Smooth muscle cell (in vitro differentiated cells): Measurements from ENCODE around the gene ADAM11. TPM values are rescaled to one million over a fixed set of nuclear protein-coding genes. Genes with fewer than 3 reads are reported as not detected.

ENCODE experiments used
- DNase-seq: peaks from one replicate; lab custom pipeline; 2025; ENCODE audit not compliant: unreplicated experiment; lab: John Stamatoyannopoulos, UW
- H2AFZ ChIP-seq: fragments of 200-600 bp; sonication (generic); 2 replicates; pipeline ENCODE4 v1.6.0; 2016; ENCODE audit warnings: antibody characterized with exemption, low read depth, mild to moderate bottlenecking
- H3F3A ChIP-seq: fragments of 200-600 bp; sonication (generic); 2 replicates; pipeline ENCODE4 v1.6.0; 2017; ENCODE audit warnings: antibody characterized with exemption, low read depth
- H3K27ac ChIP-seq: fragments of 200-600 bp; sonication (generic); 2 replicates; pipeline ENCODE4 v1.5.1; 2016; ENCODE audit warnings: low read depth, mild to moderate bottlenecking
- H3K27me3 ChIP-seq: fragments of 200-600 bp; sonication (generic); 2 replicates; pipeline ENCODE4 v1.6.1; 2016; ENCODE audit warnings: low read depth, mild to moderate bottlenecking
- H3K36me3 ChIP-seq: fragments of 200-600 bp; sonication (generic); 2 replicates; pipeline ENCODE4 v1.5.1; 2016; ENCODE audit warnings: low read depth
- H3K4me1 ChIP-seq: fragments of 200-600 bp; sonication (generic); 2 replicates; pipeline ENCODE4 v1.5.1; 2016; ENCODE audit warnings: low read depth
- H3K4me2 ChIP-seq: fragments of 200-600 bp; sonication (generic); 2 replicates; pipeline ENCODE4 v1.6.0; 2016; ENCODE audit warnings: mild to moderate bottlenecking
- H3K4me3 ChIP-seq: fragments of 200-600 bp; sonication (generic); 2 replicates; pipeline ENCODE4 v1.5.1; 2016; ENCODE audit warnings: mild to moderate bottlenecking
- H3K79me2 ChIP-seq: fragments of 200-600 bp; sonication (generic); 2 replicates; pipeline ENCODE4 v1.6.0; 2016; ENCODE audit warnings: low read depth, mild to moderate bottlenecking
- H3K9ac ChIP-seq: fragments of 200-600 bp; sonication (generic); 2 replicates; pipeline ENCODE4 v1.6.0; 2016; ENCODE audit warnings: low read depth
- H3K9me3 ChIP-seq: fragments of 200-600 bp; sonication (generic); replicated peaks from 2 replicates; pipeline ENCODE4 v1.5.1; 2016; ENCODE audit warnings: low read depth
- H4K20me1 ChIP-seq: fragments of 200-600 bp; sonication (generic); 2 replicates; pipeline ENCODE4 v1.6.0; 2016; ENCODE audit warnings: low read depth
- CTCF ChIP-seq: fragments of 200-600 bp; sonication (generic); IDR thresholded peaks from 2 replicates; pipeline ENCODE4 v1.5.1; 2017; ENCODE audit warnings: borderline replicate concordance, mild to moderate bottlenecking, antibody characterized with exemption; ENCODE audit not compliant: insufficient read depth, poor library complexity, severe bottlenecking
- WGBS: methylation state at CpG from one replicate; pipeline ENCODE4 v1.1.7; 2016; ENCODE audit warnings: low lambda C conversion rate; 5-methylcytosine and 5-hydroxymethylcytosine counted together
- polyA plus RNA-seq: library from polyadenylated mRNA; unstranded; fragments of >200 nt; fragmentation: Nextera tagmentation; extraction: Ambion mirVana; gene quantifications from 2 replicates; pipeline ENCODE4 v1.2.1, GENCODE V29; 2016
- total RNA-seq: library from RNA; depleted of rRNA; stranded (reverse); fragments of >200 nt; gene quantifications from 2 replicates; pipeline ENCODE4 v1.2.3, GENCODE V29; 2014

ADAM11 gene
- total and polyA plus RNA-seq, 2 experiments from 2014 or later: 0.48 TPM; not detected in 1

GRCh38 chr17:44733753-44734152 is 25.0 kb upstream of the ADAM11 start:
- Histone ChIP-seq H3K9ac (no peak overlapping the region), H3K27ac (no peak overlapping the region), H3K36me3 (no peaks in the 10 kb centered on the region), H3F3A (no peaks in the 10 kb centered on the region), H4K20me1 (no peaks in the 10 kb centered on the region), H3K4me1 (no peaks in the 10 kb centered on the region), H2AFZ (no peak overlapping the region), H3K79me2 (no peaks in the 10 kb centered on the region), H3K4me3 (no peak overlapping the region), H3K27me3 (no peaks in the 10 kb centered on the region), H3K4me2 (no peak overlapping the region), H3K9me3 (no peaks in the 10 kb centered on the region)
- DNase-seq: no peak
- no peak for TF ChIP-seq CTCF
- 89% methylated on average over 5 of the region's 5 CpGs for WGBS

GRCh38 chr17:44734272-44734671 is 24.5 kb upstream of the ADAM11 start:
- 93% methylated on average over 2 of the region's 2 CpGs for WGBS
- Histone ChIP-seq H3K4me1 (no peaks in the 10 kb centered on the region), H3K27me3 (no peaks in the 10 kb centered on the region)

GRCh38 chr17:44736551-44737240 is 22.1 kb upstream of the ADAM11 start:
- Histone ChIP-seq H3K79me2 (no peaks in the 10 kb centered on the region), H3F3A (no peaks in the 10 kb centered on the region), H3K36me3 (no peaks in the 10 kb centered on the region), H4K20me1 (no peaks in the 10 kb centered on the region), H3K9me3 (no peaks in the 10 kb centered on the region), H2AFZ (no peak overlapping the region), H3K4me3 (no peak overlapping the region), H3K4me1 (no peaks in the 10 kb centered on the region), H3K27ac (no peak overlapping the region), H3K27me3 (no peaks in the 10 kb centered on the region), H3K4me2 (no peak overlapping the region), H3K9ac (no peak overlapping the region)
- no peak for TF ChIP-seq CTCF
- WGBS: 94% methylated on average over 12 of the region's 12 CpGs
- DNase-seq: no peak

More at GRCh38 chr17:44734272-44734671, 24.5 kb upstream of the ADAM11 start:
- Histone ChIP-seq H3K79me2 (no peaks in the 10 kb centered on the region), H3K36me3 (no peaks in the 10 kb centered on the region), H3F3A (no peaks in the 10 kb centered on the region), H3K9ac (no peak overlapping the region), H3K4me3 (no peak overlapping the region), H2AFZ (no peak overlapping the region), H3K4me2 (no peak overlapping the region), H3K27ac (no peak overlapping the region), H4K20me1 (no peaks in the 10 kb centered on the region), H3K9me3 (no peaks in the 10 kb centered on the region)
- no peak for TF ChIP-seq CTCF
- DNase-seq: no peak
